GM21526 (cell line): ENCODE data around the gene EVI5.
"Not testable (repeated sequence)": the region's sequence is repeated elsewhere in the genome, so short reads cannot be mapped to it uniquely, and the experiment has no call there.

Source experiments
- ATAC-seq: cut with Tn5 transposase; IDR thresholded peaks from one replicate; pipeline ENCODE4 v1.9.1; 2021; ENCODE audit warnings: moderate library complexity; ENCODE audit not compliant: unreplicated experiment, low FRiP score

The EVI5 gene

GRCh38 chr1:92754000-92754718 lies 30.7 kb downstream of the EVI5 start:
- no peak for ATAC-seq

- no peak for ATAC-seq
Measured at GRCh38 chr1:92752719-92753118, 32.2 kb downstream of the EVI5 start.

GRCh38 chr1:92749024-92749634 lies 35.8 kb downstream of the EVI5 start:
- ATAC-seq, result no peak

DNA sequence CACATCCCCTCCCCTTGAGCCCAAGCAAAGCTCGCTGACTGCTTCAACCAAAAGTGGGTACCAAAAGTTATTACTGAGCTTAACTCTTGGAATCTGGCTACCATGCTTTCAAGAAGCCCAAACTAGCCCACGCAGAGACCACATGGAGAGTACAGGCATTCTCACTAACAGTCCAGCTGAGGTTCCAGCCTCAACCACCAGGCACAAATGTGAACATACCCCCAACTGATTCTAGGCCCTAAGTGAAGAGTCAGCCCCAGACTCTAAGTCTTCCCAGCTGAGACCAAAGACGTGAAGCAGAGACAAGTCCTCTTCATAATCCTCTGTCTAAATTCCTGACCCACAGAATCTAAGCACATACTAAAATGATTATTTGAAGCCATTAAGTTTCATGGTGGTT lies 36.8 kb downstream of the EVI5 start:
- no peak for ATAC-seq

GRCh38 chr1:92747735-92748134 lies 37.2 kb downstream of the EVI5 start:
- ATAC-seq, result no peak

DNA sequence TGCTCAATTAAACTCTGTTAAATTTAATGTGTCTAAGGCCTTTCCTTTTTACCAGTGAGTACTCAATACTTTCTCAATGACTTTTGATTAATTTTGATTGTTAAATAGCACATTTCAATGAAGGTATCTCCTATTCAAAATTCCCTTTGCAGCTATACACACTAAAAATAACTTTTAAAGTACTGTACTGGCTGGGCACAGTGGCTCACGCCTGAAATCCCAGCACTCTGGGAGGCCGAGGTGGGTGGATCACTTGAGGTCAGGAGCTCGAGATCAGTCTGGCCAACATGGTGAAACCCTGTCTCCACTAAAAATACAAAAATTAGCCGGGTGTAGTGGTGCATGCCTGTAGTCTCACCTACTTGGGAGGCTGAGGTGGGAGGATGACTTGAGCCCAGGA lies 38.7 kb downstream of the EVI5 start:
- not testable (repeated sequence) for ATAC-seq

DNA sequence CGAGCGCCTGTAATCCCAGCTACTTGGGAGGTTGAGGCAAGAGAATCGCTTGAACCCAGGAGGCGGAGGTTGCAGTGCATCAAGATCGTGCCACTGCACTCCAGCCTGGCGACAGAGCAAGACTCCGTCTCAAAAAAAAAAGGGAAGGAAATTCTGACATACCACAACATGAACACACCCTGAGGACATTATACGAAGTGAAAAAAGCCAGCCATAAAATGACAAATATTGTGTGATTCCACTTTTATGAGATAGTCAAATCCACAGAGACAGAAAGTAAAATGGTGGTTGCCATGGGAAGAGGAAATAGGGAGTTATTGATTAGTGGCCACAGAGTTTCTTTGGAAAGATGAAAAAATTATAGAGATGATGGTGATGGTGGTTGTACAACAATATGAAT lies 41.7 kb downstream of the EVI5 start:
- no peak for ATAC-seq

DNA sequence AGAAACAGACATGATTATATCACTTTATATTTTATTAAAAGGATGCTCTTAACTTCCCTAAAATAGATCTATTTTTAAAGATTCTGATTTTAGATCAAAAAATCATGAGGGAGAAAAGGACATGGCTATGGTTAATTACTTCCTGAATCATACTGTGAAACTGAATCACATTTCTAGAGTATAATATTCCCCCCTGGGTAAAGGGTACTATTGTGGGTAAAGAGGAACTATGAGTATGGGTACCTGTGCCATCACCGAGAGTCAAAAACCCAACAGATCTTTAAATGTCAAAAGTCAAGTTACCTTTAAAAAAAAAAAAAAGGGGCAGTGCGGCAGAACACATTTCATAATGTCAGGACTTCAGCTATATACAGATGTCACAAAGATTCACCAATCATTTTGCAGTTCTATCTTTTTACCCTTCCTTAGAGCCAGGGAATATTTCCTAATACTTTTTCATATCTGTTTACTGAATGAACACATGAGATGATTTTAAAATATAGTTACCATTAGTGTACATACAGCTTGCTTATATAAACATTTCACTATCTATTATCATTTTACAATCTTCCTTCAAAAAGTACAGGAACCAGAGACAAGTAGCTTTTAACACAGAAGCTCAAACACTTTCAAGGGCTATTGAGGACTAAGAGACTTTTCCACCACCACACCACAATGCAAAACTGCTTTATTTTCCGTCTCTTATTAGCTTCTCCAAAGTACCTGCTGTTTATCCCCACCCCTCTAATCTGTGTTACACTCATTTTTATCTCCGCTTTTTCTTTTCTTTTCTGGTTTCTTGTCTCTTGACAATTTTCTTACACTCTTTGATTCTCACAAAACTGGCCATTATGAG lies 45.0 kb downstream of the EVI5 start:
- ATAC-seq, result no peak

DNA sequence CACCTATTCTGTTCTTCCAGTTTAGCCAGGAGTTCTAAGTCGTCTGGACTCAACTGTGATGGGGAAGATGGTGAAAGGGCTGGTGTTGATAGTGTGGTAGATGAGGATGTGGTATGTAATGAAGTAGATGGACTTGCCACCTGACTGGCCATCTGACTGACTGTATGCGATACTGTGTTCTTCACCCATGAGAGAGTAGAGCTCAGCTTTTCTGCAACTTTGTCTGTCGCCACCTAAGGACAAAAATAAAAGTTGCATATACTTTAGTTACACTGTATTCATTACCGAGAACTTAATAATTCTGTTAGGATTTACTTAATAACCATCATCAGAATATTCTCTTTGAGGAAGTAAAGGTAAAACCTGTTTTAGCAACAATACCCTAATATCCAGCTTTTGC lies 48.5 kb downstream of the EVI5 start:
- no peak for ATAC-seq

GRCh38 chr1:92730476-92730875 lies 54.4 kb downstream of the EVI5 start:
- ATAC-seq, result no peak

DNA sequence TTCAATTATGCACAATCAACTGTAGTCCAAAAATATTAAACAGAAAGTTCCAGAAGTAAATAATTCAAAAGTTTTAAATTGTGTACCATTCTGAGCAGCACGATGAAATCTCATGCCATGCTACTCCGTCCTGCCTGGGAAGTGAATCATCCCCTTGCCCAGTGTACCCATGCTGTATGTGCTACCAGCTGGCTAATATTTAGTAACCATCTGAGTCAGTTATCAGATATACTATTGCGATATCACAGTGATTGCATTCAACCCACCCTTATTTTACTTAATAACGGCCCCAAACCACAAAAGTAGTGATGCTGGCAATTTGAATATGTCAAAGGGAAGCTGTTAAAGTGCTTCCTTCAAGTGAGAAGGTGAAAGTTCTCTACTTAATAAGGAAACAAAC lies 56.2 kb downstream of the EVI5 start:
- ATAC-seq, result no peak

GRCh38 chr1:92723713-92724112 lies 61.2 kb downstream of the EVI5 start:
- ATAC-seq, result not testable (repeated sequence)

- ATAC-seq, result no peak
Measured at GRCh38 chr1:92721886-92722285, 63.0 kb downstream of the EVI5 start.

- ATAC-seq, result not testable (repeated sequence)
Measured at GRCh38 chr1:92721157-92721556, 63.8 kb downstream of the EVI5 start.

GRCh38 chr1:92715476-92715951 lies 69.4 kb downstream of the EVI5 start:
- not testable (repeated sequence) for ATAC-seq

DNA sequence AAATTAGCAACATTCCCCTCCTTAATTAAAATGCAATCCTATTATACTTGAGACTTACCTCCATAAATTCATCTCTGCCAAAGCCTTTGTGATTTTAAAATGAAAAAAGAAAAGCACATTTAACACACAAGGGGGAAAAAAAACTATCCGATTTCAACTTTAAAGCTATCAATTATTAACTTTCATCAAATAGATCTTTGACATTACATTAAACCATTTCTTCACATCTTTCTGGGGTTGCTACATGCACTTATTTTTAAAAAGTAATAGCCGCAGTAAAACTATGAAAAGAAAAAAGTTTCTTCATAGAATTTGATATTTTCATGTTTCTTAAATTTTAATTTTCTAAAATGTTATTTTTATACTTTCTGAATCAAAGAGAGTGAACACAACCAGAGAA lies 71.0 kb downstream of the EVI5 start:
- ATAC-seq, result no peak

GRCh38 chr1:92711473-92712165 lies 73.3 kb downstream of the EVI5 start:
- no peak for ATAC-seq

- no peak for ATAC-seq
Measured at GRCh38 chr1:92709738-92710137, 75.2 kb downstream of the EVI5 start.

GRCh38 chr1:92708368-92708950 lies 76.4 kb downstream of the EVI5 start:
- no peak for ATAC-seq

DNA sequence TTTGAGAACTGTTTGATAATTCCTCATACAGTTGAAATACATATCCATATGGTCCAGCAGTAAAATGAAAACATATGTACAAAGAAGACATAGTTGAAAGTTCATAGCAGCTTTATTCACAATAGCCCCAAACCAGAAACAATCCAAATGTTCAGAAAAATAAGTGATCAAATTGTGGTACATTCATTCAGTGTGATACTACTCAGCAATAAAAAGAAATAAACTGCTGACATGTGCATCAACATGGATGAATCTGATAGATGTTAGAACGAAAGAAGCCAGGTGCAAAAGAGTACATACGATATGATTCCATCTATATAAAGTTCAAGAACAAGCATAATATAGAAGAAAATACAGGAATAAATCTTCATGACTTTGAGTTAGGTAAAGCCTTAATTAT lies 77.2 kb downstream of the EVI5 start:
- ATAC-seq, result no peak
